Body of pancreas (tissue), 4 donors: ENCODE results near the gene BRME1. TPM values are rescaled to one million over a fixed set of nuclear protein-coding genes. Genes with fewer than 3 reads are reported as not detected.

Experiments
- ATAC-seq: fragments of 150-250 bp; one replicate; pipeline ENCODE4 v1.9.1; 2016
- DNase-seq, 4 donors: peaks; one replicate each; pipeline ENCODE4 v3.0.0-alpha.2; 2019
- H3K27ac ChIP-seq, 4 donors: fragments of 200-600 bp; sonication (generic); 1 replicate in 3 of 4; 2 replicates in 1 of 4; pipeline versions ENCODE4 v1.5.1 to v1.6.1; 2016 to 2019; ENCODE audit warnings: mild to moderate bottlenecking in 1 of 4, mixed read lengths in 1 of 4, moderate library complexity in 1 of 4
- H3K27me3 ChIP-seq, 2 donors: fragments of 200-600 bp; sonication (generic); one replicate each; pipeline ENCODE4 v1.6.0; 2016; ENCODE audit warnings: mild to moderate bottlenecking in 1 of 2
- H3K36me3 ChIP-seq, 2 donors: fragments of 200-600 bp; sonication (generic); replicated peaks in 1 of 2; 2 replicates each; pipeline ENCODE4 v1.5.1; 2016; ENCODE audit warnings: low read depth in 2 of 2; ENCODE audit not compliant: insufficient read depth in 1 of 2
- H3K4me1 ChIP-seq: fragments of 200-600 bp; sonication (generic); one replicate; pipeline ENCODE4 v1.6.0; 2016
- H3K4me3 ChIP-seq, 2 donors: fragments of 200-600 bp; sonication (generic); 1 replicate in 1 of 2; 2 replicates in 1 of 2; pipeline ENCODE4 v1.5.1; 2016 to 2019
- H3K9me3 ChIP-seq, 3 donors: fragments of 200-600 bp; sonication (generic); 1 replicate in 2 of 3; 2 replicates in 1 of 3; pipeline ENCODE4 v1.5.1; 2016
- POLR2A ChIP-seq, 3 donors: fragments of 450-650 bp; IDR thresholded peaks; one replicate each; pipeline ENCODE4 v1.6.1; 2016; ENCODE audit warnings: antibody characterized with exemption in 3 of 3, mild to moderate bottlenecking in 2 of 3
- WGBS, 2 donors: methylation state at CpG; one replicate each; pipeline ENCODE4 v1.1.5; 2017; 5-methylcytosine and 5-hydroxymethylcytosine counted together
- intact Hi-C: fragments of 100-400 bp; cut with DNase I; formaldehyde crosslinking; loops from one replicate; pipeline ENCODE4 v1.15.1; 2023
- total RNA-seq, 2 donors: library from RNA; depleted of rRNA; stranded (reverse); fragments of >200 nt; gene quantifications; one replicate each; pipeline ENCODE4 v1.1.0, GENCODE V29; 2016
- TF ChIP-seq, protein P1 (sequence below), 7 experiments: fragments of 450-650 bp in 4 of 7; fragments of 200-600 bp in 3 of 7; sonication (generic) in 3 of 7; IDR thresholded peaks; one replicate each; pipeline ENCODE4 v1.5.1; 2016 to 2019; ENCODE audit warnings: antibody characterized with exemption in 7 of 7

Gene BRME1
- total RNA-seq, 2 donors from 2014 or later, result 3.0 to 4.9 TPM

DNA sequence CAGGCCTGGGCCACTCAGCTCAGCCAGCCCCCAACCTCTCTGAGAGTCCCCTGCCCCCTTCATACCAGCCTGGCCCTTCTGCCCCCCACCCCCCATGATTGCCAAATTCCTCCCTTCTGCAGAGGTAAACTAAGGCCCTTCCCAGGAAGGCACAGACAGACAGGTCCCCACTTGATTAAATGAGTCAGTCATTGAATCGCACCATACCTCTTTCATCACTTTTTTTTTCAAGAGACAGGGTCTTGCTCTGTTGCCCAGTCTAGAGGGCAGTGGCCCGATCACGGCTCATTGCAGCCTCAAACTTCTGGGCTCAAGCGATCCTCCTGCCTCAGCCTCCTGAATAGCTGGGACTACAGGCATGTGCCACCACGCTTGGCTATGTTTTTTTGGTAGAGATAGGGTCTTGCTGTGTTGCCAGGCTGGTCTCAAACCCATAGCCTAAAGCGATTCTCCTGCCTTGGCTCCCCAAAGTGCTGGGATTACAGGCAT is 26.3 kb upstream of the BRME1 start:
- no peak overlapping the region for H3K27ac ChIP-seq
- TF ChIP-seq, protein P1, sequence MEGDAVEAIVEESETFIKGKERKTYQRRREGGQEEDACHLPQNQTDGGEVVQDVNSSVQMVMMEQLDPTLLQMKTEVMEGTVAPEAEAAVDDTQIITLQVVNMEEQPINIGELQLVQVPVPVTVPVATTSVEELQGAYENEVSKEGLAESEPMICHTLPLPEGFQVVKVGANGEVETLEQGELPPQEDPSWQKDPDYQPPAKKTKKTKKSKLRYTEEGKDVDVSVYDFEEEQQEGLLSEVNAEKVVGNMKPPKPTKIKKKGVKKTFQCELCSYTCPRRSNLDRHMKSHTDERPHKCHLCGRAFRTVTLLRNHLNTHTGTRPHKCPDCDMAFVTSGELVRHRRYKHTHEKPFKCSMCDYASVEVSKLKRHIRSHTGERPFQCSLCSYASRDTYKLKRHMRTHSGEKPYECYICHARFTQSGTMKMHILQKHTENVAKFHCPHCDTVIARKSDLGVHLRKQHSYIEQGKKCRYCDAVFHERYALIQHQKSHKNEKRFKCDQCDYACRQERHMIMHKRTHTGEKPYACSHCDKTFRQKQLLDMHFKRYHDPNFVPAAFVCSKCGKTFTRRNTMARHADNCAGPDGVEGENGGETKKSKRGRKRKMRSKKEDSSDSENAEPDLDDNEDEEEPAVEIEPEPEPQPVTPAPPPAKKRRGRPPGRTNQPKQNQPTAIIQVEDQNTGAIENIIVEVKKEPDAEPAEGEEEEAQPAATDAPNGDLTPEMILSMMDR (IDR thresholded peaks at IDR 0.05), result no peak
- no peak for TF ChIP-seq POLR2A (IDR thresholded peaks at IDR 0.05)
- intact Hi-C loops, result no loop called here
- H3K27me3 ChIP-seq, result no peaks in the 10 kb centered on the region
- H3K36me3 ChIP-seq, result peaks cover under 1 to 3% of the 10 kb centered on the region in 2 donors
- ATAC-seq, result no peak
- DNase-seq, result no peak
- H3K4me1 ChIP-seq, result no peaks in the 10 kb centered on the region
- no peak overlapping the region for H3K4me3 ChIP-seq
- 85 to 87% methylated on average over 6 of the region's 6 CpGs for WGBS, 2 donors
- no peaks in the 10 kb centered on the region for H3K9me3 ChIP-seq

- peaks cover 3 to 6% of the 10 kb centered on the region in 2 donors for H3K36me3 ChIP-seq
- intact Hi-C loops, result no loop called here
- TF ChIP-seq, protein P1 (IDR thresholded peaks at IDR 0.05), result no peak
- WGBS, 2 donors, result 81% methylated on average over 17 of the region's 30 CpGs; no CpG with 5 or more reads in 1 of the 2 donors
- no peaks in the 10 kb centered on the region for H3K4me1 ChIP-seq
- H3K9me3 ChIP-seq, result no peaks in the 10 kb centered on the region
- no peaks in the 10 kb centered on the region for H3K27me3 ChIP-seq
- DNase-seq, result no peak
- no peak for ATAC-seq
- H3K27ac ChIP-seq, result no peak overlapping the region
- no peak overlapping the region for H3K4me3 ChIP-seq
These were observed 25.7 kb upstream of the BRME1 start for GRCh38 chr19:13931391-13932148.

DNA sequence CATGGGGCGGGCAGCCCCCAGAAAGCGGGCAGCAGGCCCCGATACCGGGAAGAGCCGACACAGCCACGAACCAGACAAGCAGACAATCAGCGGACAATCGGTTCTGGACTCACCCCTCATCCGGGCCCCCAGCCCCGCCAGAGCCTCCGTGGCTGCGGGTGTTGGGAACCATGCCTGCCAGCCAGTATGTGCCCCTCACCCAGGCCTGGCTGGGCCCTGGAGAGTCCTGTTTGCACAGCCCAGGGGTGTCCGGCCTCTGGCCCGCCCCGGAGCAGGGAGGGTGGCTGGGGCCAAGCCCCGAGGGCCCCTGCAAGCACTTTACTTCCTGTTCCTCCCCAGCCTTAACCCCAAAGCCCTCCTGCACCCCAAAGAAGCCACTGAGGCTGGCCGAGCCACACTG is 24.5 kb upstream of the BRME1 start:
- Histone ChIP-seq H3K27me3 (no peaks in the 10 kb centered on the region), H3K9me3 (no peaks in the 10 kb centered on the region), H3K27ac (no peak overlapping the region), H3K36me3 (peaks cover 3 to 9% of the 10 kb centered on the region in 2 donors), H3K4me3 (no peak overlapping the region), H3K4me1 (no peaks in the 10 kb centered on the region)
- DNase-seq (no peak), ATAC-seq (no peak)
- intact Hi-C loops, result no loop called here
- TF ChIP-seq, protein P1 (IDR thresholded peaks at IDR 0.05), result no peak
- no peak for TF ChIP-seq POLR2A (IDR thresholded peaks at IDR 0.05)
- WGBS, 2 donors, result 84 to 90% methylated on average over 2 to 17 of the region's 17 CpGs

DNA sequence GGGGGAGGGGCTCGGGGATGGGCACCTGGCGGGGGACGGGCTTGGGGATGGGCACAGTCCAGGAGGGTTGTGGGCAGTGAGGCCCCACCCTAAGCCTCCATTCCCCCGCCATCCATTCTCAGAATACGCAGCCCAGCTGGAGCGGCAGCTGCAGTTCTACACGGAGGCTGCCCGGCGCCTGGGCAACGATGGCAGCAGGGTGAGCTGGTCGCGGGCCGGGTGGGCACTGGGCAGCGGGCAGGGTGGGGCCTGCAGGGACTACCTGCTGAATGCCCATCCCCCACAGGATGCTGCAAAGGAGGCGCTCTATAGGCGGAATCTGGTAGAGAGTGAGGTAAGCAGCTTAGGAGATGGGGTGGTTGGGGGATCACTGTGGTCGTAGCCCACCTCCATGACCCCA is 24.0 kb upstream of the BRME1 start:
- H3K27ac ChIP-seq, result no peak overlapping the region
- H3K4me3 ChIP-seq, result no peak overlapping the region
- ATAC-seq, result no peak
- no peak for TF ChIP-seq POLR2A (IDR thresholded peaks at IDR 0.05)
- TF ChIP-seq, protein P1 (IDR thresholded peaks at IDR 0.05), result no peak
- DNase-seq, result no peak
- H3K36me3 ChIP-seq, result peaks cover 3 to 10% of the 10 kb centered on the region in 2 donors
- WGBS, 2 donors, result 88 to 93% methylated on average over 6 to 7 of the region's 17 CpGs
- H3K9me3 ChIP-seq, result no peaks in the 10 kb centered on the region
- intact Hi-C loops, result no loop called here
- H3K27me3 ChIP-seq, result no peaks in the 10 kb centered on the region
- no peaks in the 10 kb centered on the region for H3K4me1 ChIP-seq

DNA sequence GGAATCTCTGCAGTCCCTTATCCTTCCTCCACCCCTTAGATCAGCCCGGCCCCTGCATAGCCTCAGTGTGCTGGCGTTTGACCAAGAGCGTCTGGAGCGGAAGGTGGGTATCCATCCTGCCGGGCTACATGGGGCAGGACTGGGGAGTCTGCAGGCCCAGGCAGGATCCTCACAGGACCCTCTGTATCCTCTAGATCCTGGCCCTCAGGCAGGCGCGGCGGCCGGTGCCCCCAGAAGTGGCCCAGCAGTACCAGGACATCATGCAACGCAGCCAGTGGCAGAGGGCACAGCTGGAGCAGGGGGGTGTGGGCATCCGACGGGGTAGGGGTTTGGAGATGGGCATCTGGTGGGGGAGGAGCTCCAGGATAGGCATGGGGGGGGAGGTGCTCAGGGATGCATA is 23.4 kb upstream of the BRME1 start:
- Histone ChIP-seq H3K4me3 (no peak overlapping the region), H3K27ac (no peak overlapping the region), H3K27me3 (no peaks in the 10 kb centered on the region), H3K4me1 (no peaks in the 10 kb centered on the region), H3K9me3 (no peaks in the 10 kb centered on the region), H3K36me3 (peaks cover 3 to 10% of the 10 kb centered on the region in 2 donors)
- DNase-seq (no peak), ATAC-seq (no peak)
- 87 to 92% methylated on average over 7 to 10 of the region's 12 CpGs for WGBS, 2 donors
- intact Hi-C loops, result no loop called here
- TF ChIP-seq POLR2A (IDR thresholded peaks at IDR 0.05), result no peak
- TF ChIP-seq, protein P1 (IDR thresholded peaks at IDR 0.05), result no peak
